NB4 (cell line): ENCODE data around the gene TTC34.
"Not testable (repeated sequence)": the region's sequence is repeated elsewhere in the genome, so short reads cannot be mapped to it uniquely, and the experiment has no call there.

Source experiments
- POLR2A ChIP-seq: IDR thresholded peaks from 2 replicates; pipeline ENCODE4 v1.6.1; 2011; ENCODE audit warnings: mild to moderate bottlenecking; ENCODE audit not compliant: insufficient read length; ENCODE audit errors: extremely low read depth
- TF ChIP-seq, protein P1 (sequence below): IDR thresholded peaks from one replicate; pipeline ENCODE4 v1.5.1; 2012; ENCODE audit warnings: low read depth, low read length

GRCh38 chr1:2750766-2751730 lies 50.4 kb downstream of the TTC34 start:
- not testable (repeated sequence) for TF ChIP-seq POLR2A
- TF ChIP-seq, protein P1, sequence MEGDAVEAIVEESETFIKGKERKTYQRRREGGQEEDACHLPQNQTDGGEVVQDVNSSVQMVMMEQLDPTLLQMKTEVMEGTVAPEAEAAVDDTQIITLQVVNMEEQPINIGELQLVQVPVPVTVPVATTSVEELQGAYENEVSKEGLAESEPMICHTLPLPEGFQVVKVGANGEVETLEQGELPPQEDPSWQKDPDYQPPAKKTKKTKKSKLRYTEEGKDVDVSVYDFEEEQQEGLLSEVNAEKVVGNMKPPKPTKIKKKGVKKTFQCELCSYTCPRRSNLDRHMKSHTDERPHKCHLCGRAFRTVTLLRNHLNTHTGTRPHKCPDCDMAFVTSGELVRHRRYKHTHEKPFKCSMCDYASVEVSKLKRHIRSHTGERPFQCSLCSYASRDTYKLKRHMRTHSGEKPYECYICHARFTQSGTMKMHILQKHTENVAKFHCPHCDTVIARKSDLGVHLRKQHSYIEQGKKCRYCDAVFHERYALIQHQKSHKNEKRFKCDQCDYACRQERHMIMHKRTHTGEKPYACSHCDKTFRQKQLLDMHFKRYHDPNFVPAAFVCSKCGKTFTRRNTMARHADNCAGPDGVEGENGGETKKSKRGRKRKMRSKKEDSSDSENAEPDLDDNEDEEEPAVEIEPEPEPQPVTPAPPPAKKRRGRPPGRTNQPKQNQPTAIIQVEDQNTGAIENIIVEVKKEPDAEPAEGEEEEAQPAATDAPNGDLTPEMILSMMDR = not testable (repeated sequence)
